ENCODE measurements around the gene DUSP22.

GRCh38 chr6:301929-302705 lies 9.8 kb downstream of the DUSP22 start:
- TF ChIP-seq, protein P1, sequence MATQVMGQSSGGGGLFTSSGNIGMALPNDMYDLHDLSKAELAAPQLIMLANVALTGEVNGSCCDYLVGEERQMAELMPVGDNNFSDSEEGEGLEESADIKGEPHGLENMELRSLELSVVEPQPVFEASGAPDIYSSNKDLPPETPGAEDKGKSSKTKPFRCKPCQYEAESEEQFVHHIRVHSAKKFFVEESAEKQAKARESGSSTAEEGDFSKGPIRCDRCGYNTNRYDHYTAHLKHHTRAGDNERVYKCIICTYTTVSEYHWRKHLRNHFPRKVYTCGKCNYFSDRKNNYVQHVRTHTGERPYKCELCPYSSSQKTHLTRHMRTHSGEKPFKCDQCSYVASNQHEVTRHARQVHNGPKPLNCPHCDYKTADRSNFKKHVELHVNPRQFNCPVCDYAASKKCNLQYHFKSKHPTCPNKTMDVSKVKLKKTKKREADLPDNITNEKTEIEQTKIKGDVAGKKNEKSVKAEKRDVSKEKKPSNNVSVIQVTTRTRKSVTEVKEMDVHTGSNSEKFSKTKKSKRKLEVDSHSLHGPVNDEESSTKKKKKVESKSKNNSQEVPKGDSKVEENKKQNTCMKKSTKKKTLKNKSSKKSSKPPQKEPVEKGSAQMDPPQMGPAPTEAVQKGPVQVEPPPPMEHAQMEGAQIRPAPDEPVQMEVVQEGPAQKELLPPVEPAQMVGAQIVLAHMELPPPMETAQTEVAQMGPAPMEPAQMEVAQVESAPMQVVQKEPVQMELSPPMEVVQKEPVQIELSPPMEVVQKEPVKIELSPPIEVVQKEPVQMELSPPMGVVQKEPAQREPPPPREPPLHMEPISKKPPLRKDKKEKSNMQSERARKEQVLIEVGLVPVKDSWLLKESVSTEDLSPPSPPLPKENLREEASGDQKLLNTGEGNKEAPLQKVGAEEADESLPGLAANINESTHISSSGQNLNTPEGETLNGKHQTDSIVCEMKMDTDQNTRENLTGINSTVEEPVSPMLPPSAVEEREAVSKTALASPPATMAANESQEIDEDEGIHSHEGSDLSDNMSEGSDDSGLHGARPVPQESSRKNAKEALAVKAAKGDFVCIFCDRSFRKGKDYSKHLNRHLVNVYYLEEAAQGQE (IDR thresholded peaks at IDR 0.05; ENCODE audit: insufficient read depth in 1 of 2, low read depth in 2 of 2, low read length in 2 of 2): no peak
- TF ChIP-seq TAF1 (IDR thresholded peaks at IDR 0.05; ENCODE audit: borderline replicate concordance, insufficient read depth, low read length): no peak

All from PFSK-1 (cell line).